Measurements from ENCODE around the gene PTCD3. TPM values are rescaled to one million over a fixed set of nuclear protein-coding genes. Genes with fewer than 3 reads are reported as not detected.
A peak's percentile ranks its signal among the peaks of the same experiment; 100 is the strongest.

PTCD3 gene
- total RNA-seq, 1 donor from 2014 or later: 123 TPM

DNA sequence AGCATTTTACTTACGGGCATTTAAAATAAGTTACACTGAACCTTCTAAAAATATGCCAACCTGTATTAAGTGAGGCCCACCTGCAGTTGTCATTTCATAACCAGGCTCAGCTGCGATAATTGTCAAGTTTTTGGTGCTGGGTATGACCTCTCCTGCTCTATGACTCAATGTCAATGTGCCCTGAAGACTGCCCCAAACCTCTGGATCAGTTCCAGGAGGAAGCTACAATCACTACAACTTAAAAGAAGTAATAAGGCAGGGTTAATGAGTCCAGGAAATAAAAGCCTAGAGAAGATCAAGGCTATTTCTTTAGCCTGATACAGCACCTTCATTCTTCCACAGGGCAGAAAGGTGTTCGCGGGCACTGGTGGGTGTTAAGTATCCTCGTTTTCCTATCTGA, 23.3 kb upstream of the PTCD3 start:
- no peaks in the 10 kb centered on the region for H3K27me3 ChIP-seq
- peaks cover 0 to 3% of the 10 kb centered on the region in 2 donors for H3K4me1 ChIP-seq
- H3K4me3 ChIP-seq: no peak overlapping the region
- peaks cover 30 to 31% of the 10 kb centered on the region in 2 donors for H3K36me3 ChIP-seq
- H3K27ac ChIP-seq: no peak overlapping the region
- TF ChIP-seq, protein P1, sequence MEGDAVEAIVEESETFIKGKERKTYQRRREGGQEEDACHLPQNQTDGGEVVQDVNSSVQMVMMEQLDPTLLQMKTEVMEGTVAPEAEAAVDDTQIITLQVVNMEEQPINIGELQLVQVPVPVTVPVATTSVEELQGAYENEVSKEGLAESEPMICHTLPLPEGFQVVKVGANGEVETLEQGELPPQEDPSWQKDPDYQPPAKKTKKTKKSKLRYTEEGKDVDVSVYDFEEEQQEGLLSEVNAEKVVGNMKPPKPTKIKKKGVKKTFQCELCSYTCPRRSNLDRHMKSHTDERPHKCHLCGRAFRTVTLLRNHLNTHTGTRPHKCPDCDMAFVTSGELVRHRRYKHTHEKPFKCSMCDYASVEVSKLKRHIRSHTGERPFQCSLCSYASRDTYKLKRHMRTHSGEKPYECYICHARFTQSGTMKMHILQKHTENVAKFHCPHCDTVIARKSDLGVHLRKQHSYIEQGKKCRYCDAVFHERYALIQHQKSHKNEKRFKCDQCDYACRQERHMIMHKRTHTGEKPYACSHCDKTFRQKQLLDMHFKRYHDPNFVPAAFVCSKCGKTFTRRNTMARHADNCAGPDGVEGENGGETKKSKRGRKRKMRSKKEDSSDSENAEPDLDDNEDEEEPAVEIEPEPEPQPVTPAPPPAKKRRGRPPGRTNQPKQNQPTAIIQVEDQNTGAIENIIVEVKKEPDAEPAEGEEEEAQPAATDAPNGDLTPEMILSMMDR (IDR thresholded peaks at IDR 0.05): no peak
- intact Hi-C loops (cut with DNase I): no loop called here
- DNase-seq (ENCODE audit: low spot score in 2 of 2): no peak
- H3K9me3 ChIP-seq: no peaks in the 10 kb centered on the region

- intact Hi-C loops (cut with DNase I): no loop called here
- H3K36me3 ChIP-seq: peaks cover 40 to 52% of the 10 kb centered on the region in 2 donors
Measured at GRCh38 chr2:86087936-86088850, 17.8 kb upstream of the PTCD3 start.

DNA sequence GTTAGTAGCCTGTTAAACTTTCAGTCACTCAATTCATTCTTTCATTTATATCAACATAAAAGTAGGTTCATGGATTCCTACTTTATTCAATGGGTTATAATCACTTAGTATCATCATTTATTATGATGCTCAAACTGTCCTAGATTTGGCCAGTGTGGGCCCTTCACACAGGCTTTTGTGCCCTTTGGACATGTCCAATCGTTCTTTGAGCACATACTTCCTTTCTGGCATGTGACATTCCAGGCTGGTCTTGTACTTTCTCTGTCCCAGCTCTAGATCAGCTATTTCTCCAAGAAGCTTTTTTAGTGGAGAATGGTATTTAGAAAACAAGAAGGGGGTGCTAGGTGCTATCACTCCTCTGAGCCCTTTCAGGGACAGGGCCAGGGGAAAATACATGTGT, 11.8 kb upstream of the PTCD3 start:
- DNase-seq (ENCODE audit: low spot score in 2 of 2): no peak
- intact Hi-C loops (cut with DNase I): no loop called here
- no peak overlapping the region for H3K27ac ChIP-seq

More at GRCh38 chr2:86087936-86088850, 17.8 kb upstream of the PTCD3 start:
- TF ChIP-seq, protein P1 (IDR thresholded peaks at IDR 0.05): peak in 1 of 3 experiments; percentile 16
- Histone ChIP-seq H3K4me1 (no peaks in the 10 kb centered on the region), H3K4me3 (no peak overlapping the region), H3K27me3 (no peaks in the 10 kb centered on the region), H3K27ac (no peak overlapping the region), H3K9me3 (no peaks in the 10 kb centered on the region)
- DNase-seq (ENCODE audit: low spot score in 2 of 2): no peak

GRCh38 chr2:86097114-86097896, 8.7 kb upstream of the PTCD3 start:
- Histone ChIP-seq H3K36me3 (peaks cover 26 to 59% of the 10 kb centered on the region in 2 donors), H3K4me3 (no peak overlapping the region), H3K27me3 (no peaks in the 10 kb centered on the region), H3K27ac (no peak overlapping the region), H3K9me3 (no peaks in the 10 kb centered on the region), H3K4me1 (no peaks in the 10 kb centered on the region)
- TF ChIP-seq, protein P1 (IDR thresholded peaks at IDR 0.05): no peak
- intact Hi-C loops (cut with DNase I): no loop called here
- DNase-seq (ENCODE audit: low spot score in 2 of 2): no peak

More for the DNA sequence above, 11.8 kb upstream of the PTCD3 start:
- no peaks in the 10 kb centered on the region for H3K9me3 ChIP-seq
- TF ChIP-seq, protein P1 (IDR thresholded peaks at IDR 0.05): no peak
- peaks cover 34 to 66% of the 10 kb centered on the region in 2 donors for H3K36me3 ChIP-seq
- no peaks in the 10 kb centered on the region for H3K27me3 ChIP-seq
- H3K4me1 ChIP-seq: no peaks in the 10 kb centered on the region
- H3K4me3 ChIP-seq: no peak overlapping the region

- no peak for DNase-seq (ENCODE audit: low spot score in 2 of 2)
- no peak overlapping the region for H3K4me3 ChIP-seq
- no peaks in the 10 kb centered on the region for H3K27me3 ChIP-seq
- H3K4me1 ChIP-seq: no peaks in the 10 kb centered on the region
- H3K27ac ChIP-seq: no peak overlapping the region
- TF ChIP-seq, protein P1 (IDR thresholded peaks at IDR 0.05): no peak
- peaks cover 23 to 55% of the 10 kb centered on the region in 2 donors for H3K36me3 ChIP-seq
- intact Hi-C loops (cut with DNase I): no loop called here
- no peaks in the 10 kb centered on the region for H3K9me3 ChIP-seq
Measured at GRCh38 chr2:86097913-86098312, 8.1 kb upstream of the PTCD3 start.
